HL-60/S4 (cell line): Measurements from ENCODE around the gene SLCO3A1.

Experiments used
- in situ Hi-C: fragments of 300-500 bp; cut with MboI; formaldehyde crosslinking; loops from 2 replicates; pipeline ENCODE4 v1.14.3; 2022; ENCODE audit warnings: low sequenced_read_pairs

Gene SLCO3A1

GRCh38 chr15:91909111-91909510 is 55.6 kb downstream of the SLCO3A1 start:
- in situ Hi-C loops: no loop called here

- in situ Hi-C loops: no loop called here
These were observed 56.1 kb downstream of the SLCO3A1 start for GRCh38 chr15:91909574-91909973.

GRCh38 chr15:91911844-91912243 is 58.3 kb downstream of the SLCO3A1 start:
- in situ Hi-C loops: no loop called here

GRCh38 chr15:91912336-91912735 is 58.8 kb downstream of the SLCO3A1 start:
- in situ Hi-C loops: no loop called here

- in situ Hi-C loops: no loop called here
These were observed 60.1 kb downstream of the SLCO3A1 start for GRCh38 chr15:91913560-91913959.

- in situ Hi-C loops: no loop called here
These were observed 62.1 kb downstream of the SLCO3A1 start for GRCh38 chr15:91915576-91915975.

- in situ Hi-C loops: no loop called here
These were observed 62.5 kb downstream of the SLCO3A1 start for GRCh38 chr15:91916051-91916450.

GRCh38 chr15:91917686-91918360 is 64.3 kb downstream of the SLCO3A1 start:
- in situ Hi-C loops: no loop called here

GRCh38 chr15:91919014-91919534 is 65.6 kb downstream of the SLCO3A1 start:
- in situ Hi-C loops: no loop called here

- in situ Hi-C loops: no loop called here
These were observed 67.8 kb downstream of the SLCO3A1 start for GRCh38 chr15:91921188-91921842.

- in situ Hi-C loops: no loop called here
These were observed 68.3 kb downstream of the SLCO3A1 start for GRCh38 chr15:91921843-91922198.

- in situ Hi-C loops: no loop called here
These were observed 69.4 kb downstream of the SLCO3A1 start for GRCh38 chr15:91922646-91923547.

GRCh38 chr15:91924183-91924582 is 70.7 kb downstream of the SLCO3A1 start:
- in situ Hi-C loops: no loop called here

- in situ Hi-C loops: no loop called here
These were observed 71.5 kb downstream of the SLCO3A1 start for GRCh38 chr15:91924837-91925495.

GRCh38 chr15:91925794-91926193 is 72.3 kb downstream of the SLCO3A1 start:
- in situ Hi-C loops: no loop called here

- in situ Hi-C loops: no loop called here
These were observed 73.4 kb downstream of the SLCO3A1 start for GRCh38 chr15:91926908-91927270.

- in situ Hi-C loops: no loop called here
These were observed 74.1 kb downstream of the SLCO3A1 start for GRCh38 chr15:91927585-91927984.

- in situ Hi-C loops: no loop called here
These were observed 75.2 kb downstream of the SLCO3A1 start for GRCh38 chr15:91928675-91929074.

GRCh38 chr15:91929509-91929908 is 76.0 kb downstream of the SLCO3A1 start:
- in situ Hi-C loops: no loop called here

- in situ Hi-C loops: no loop called here
These were observed 76.6 kb downstream of the SLCO3A1 start for GRCh38 chr15:91930092-91930491.

- in situ Hi-C loops: no loop called here
These were observed 82.8 kb downstream of the SLCO3A1 start for GRCh38 chr15:91936182-91936775.
